Upper lobe of right lung (tissue), 1 donor: ENCODE measurements around the gene GRAP. TPM values are rescaled to one million over a fixed set of nuclear protein-coding genes. Genes with fewer than 3 reads are reported as not detected.
"Not testable (repeated sequence)": the region's sequence is repeated elsewhere in the genome, so short reads cannot be mapped to it uniquely, and the experiment has no call there.

Source experiments
- ATAC-seq: fragments of 200-7000 bp; cut with Tn5 transposase; one replicate; pipeline ENCODE4 v1.9.1; 2020; ENCODE audit warnings: mild to moderate bottlenecking, moderate library complexity
- DNase-seq: peaks from one replicate; pipeline ENCODE4 v3.0.0-alpha.2; 2020
- H3K27ac ChIP-seq: fragments of 200-600 bp; one replicate; pipeline ENCODE4 v1.8.0; 2022
- H3K27me3 ChIP-seq: fragments of 200-600 bp; one replicate; pipeline ENCODE4 v1.8.0; 2022; ENCODE audit warnings: mild to moderate bottlenecking
- H3K36me3 ChIP-seq: fragments of 200-600 bp; one replicate; pipeline ENCODE4 v1.8.0; 2022
- H3K4me1 ChIP-seq: fragments of 200-600 bp; one replicate; pipeline ENCODE4 v1.8.0; 2022
- H3K4me3 ChIP-seq: fragments of 200-600 bp; one replicate; pipeline ENCODE4 v1.8.0; 2022; ENCODE audit warnings: mild to moderate bottlenecking
- H3K9me3 ChIP-seq: fragments of 200-600 bp; one replicate; pipeline ENCODE4 v1.8.0; 2022
- intact Hi-C: fragments of 100-400 bp; cut with DNase I; formaldehyde crosslinking; loops from one replicate; pipeline ENCODE4 v1.11.0; 2022
- total RNA-seq: library from RNA; stranded (reverse); fragmentation: NEBNext Ultra II Directional; extraction: Animal tissue kit (Norgen Biotek cat#: 25700); gene quantifications from one replicate; pipeline ENCODE4 v1.2.1, GENCODE V29; 2021
- donor health status: DM: no; HTN: yes; CAD: no; lungs with severe emphysema.

The GRAP gene
- total RNA-seq, 1 donor from 2014 or later: 10.6 TPM

- not testable (repeated sequence) for H3K27me3 ChIP-seq, ATAC-seq
Measured at GRCh38 chr17:19062009-19062717, 15.4 kb upstream of the GRAP start.

DNA sequence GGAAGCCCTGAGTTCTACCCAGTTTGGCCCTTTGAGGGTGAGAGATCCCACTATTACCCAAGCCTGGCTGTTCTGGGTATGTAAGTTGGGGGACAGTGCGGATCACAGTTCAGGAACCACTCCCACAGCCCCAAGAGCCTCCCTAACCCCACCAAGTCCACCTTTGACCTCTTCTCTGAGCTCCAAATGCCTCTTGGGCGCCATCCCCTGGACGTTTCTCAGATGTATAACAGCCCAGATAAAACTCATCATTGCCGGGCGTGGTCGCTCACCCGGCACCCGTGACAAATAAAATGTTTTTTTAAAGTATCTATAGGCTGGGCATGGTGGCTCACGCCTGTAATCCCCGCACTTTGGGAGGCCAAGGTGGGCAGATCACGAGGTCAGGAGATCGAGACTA lies 8.7 kb upstream of the GRAP start:
- H3K27me3 ChIP-seq, intact Hi-C loops, H3K9me3 ChIP-seq, H3K4me1 ChIP-seq, H3K36me3 ChIP-seq, H3K27ac ChIP-seq, H3K4me3 ChIP-seq, DNase-seq: not testable (repeated sequence)
- peak; percentile 88 for ATAC-seq

More at GRCh38 chr17:19062009-19062717, 15.4 kb upstream of the GRAP start:
- DNase-seq: peak; percentile 73
- H3K4me3 ChIP-seq, intact Hi-C loops, H3K9me3 ChIP-seq, H3K36me3 ChIP-seq, H3K4me1 ChIP-seq: not testable (repeated sequence)
- peak overlapping the region; percentile 42 for H3K27ac ChIP-seq

GRCh38 chr17:19048826-19049225 lies 2.1 kb upstream of the GRAP start:
- H3K36me3 ChIP-seq, ATAC-seq, H3K27ac ChIP-seq, H3K9me3 ChIP-seq, H3K4me1 ChIP-seq, H3K4me3 ChIP-seq, H3K27me3 ChIP-seq, intact Hi-C loops, DNase-seq: not testable (repeated sequence)

DNA sequence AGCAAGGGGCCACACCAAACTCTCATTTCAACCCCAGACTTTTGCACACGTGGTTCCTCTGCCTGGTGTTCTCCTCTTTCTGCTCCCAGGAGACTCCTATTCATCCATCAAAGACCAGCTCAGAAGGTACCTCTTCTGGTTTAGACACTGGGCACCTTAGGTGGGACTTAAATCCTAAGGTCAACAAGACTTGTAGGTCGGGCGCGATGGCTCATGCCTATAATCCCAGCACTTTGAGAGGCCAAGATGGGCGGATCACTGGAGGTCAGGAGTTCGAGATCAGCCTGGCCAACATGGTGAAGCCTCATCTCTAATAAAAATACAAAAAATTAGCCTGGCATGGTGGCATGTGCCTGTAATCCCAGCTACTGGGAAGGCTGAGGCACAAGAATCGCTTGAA lies 753 bp upstream of the GRAP start:
- DNase-seq, H3K4me1 ChIP-seq, H3K4me3 ChIP-seq, H3K36me3 ChIP-seq, intact Hi-C loops, ATAC-seq, H3K9me3 ChIP-seq, H3K27me3 ChIP-seq, H3K27ac ChIP-seq: not testable (repeated sequence)

DNA sequence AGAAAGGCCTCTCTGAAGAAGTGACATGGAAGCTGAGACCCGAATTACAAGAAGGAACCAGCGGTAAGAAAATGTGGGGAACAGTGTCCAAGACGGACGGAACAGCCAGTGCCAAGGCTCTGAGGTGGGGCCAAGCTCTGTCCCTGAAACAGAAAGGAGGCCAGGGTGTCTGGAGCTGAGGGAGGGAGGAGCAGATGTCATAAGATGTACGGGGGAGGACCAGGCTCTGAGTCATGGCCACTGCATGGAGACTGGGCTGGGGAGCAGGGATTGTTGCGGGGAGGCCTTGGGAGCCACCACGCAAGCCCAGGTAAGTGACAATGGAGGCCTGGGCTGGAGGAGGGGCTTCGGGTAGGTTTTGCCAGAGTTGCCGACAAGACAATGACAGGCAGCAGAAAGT lies 2.1 kb downstream of the GRAP start:
- intact Hi-C loops, H3K4me3 ChIP-seq, H3K36me3 ChIP-seq, H3K27me3 ChIP-seq, H3K4me1 ChIP-seq, H3K9me3 ChIP-seq, H3K27ac ChIP-seq, DNase-seq: not testable (repeated sequence)
- peak; percentile 13 for ATAC-seq

- H3K27ac ChIP-seq, H3K36me3 ChIP-seq, ATAC-seq, intact Hi-C loops, DNase-seq, H3K4me1 ChIP-seq, H3K27me3 ChIP-seq, H3K4me3 ChIP-seq, H3K9me3 ChIP-seq: not testable (repeated sequence)
Measured at GRCh38 chr17:19043032-19043431, 3.7 kb downstream of the GRAP start.

GRCh38 chr17:19042369-19042768 lies 4.4 kb downstream of the GRAP start:
- H3K9me3 ChIP-seq, ATAC-seq, H3K4me3 ChIP-seq, H3K36me3 ChIP-seq, intact Hi-C loops, H3K27me3 ChIP-seq, H3K27ac ChIP-seq, H3K4me1 ChIP-seq, DNase-seq: not testable (repeated sequence)

DNA sequence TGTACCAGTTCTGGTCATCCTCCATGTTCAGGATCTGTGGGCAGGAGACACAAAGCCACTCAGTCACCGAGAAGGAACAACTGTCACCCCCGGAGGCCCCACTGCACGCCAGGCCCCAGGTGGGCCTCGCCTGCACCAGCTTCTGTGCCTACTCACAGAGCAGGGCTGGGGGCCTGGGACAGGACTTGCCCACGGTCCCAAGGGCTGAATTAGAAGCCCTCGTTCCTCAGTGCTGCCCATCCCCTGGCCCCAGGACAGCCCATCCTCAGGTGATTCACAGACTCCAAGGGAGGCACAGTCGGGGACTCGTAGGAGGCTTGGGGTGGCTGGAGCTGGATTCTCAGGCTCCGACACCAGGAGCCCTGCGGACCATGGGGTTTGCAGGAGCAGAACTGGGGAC lies 4.9 kb downstream of the GRAP start:
- H3K27ac ChIP-seq, H3K36me3 ChIP-seq, H3K27me3 ChIP-seq, H3K9me3 ChIP-seq, ATAC-seq, intact Hi-C loops, H3K4me3 ChIP-seq, H3K4me1 ChIP-seq: not testable (repeated sequence)
- peak; percentile 31 for DNase-seq

GRCh38 chr17:19040350-19040749 lies 6.4 kb downstream of the GRAP start:
- DNase-seq, H3K4me1 ChIP-seq, H3K4me3 ChIP-seq, H3K27me3 ChIP-seq, ATAC-seq, intact Hi-C loops, H3K27ac ChIP-seq, H3K9me3 ChIP-seq, H3K36me3 ChIP-seq: not testable (repeated sequence)

DNA sequence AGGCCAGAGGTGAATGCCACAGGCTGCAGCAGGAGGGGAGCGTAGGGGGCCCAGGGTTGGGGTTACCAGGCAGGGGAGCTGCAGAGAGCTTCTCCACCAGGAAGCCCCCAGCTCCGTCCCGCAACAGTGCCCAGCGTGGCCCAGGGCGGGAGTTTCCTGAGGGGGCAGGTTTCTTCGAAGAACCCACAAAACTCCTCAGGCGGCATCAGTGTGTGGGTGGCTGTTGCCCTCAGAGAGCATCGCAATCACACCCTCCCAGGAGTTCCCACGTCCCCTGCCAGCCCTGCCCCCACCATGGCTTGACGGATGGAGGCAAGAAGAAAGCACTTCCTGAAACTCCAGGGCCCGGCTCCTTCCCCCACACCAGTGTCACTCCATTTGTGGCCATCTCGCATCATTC lies 8.0 kb downstream of the GRAP start:
- H3K9me3 ChIP-seq, intact Hi-C loops, DNase-seq, H3K36me3 ChIP-seq, H3K27ac ChIP-seq, H3K4me1 ChIP-seq, H3K4me3 ChIP-seq, H3K27me3 ChIP-seq: not testable (repeated sequence)
- ATAC-seq: peak; percentile 22

DNA sequence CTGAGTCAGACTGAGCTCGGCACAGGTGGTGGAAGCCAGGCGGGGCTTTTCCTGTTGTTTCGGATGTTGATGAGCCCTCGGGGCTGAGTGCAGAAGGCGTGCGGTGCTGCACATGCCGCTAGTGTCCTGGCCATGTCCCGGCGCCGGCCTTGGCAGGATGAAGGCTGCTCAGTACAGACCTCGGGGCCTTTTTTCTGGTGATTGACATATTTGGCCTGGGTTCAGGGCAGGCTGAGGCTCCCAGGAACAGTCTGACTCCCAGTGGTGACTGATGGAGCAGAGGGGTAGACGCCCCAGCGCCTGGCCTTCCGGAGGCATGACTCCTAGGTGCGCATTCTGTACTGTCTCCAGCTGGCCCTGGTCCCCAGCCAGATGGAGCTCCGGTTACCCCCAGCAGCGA lies 8.8 kb downstream of the GRAP start:
- H3K9me3 ChIP-seq, H3K36me3 ChIP-seq, H3K27ac ChIP-seq, H3K4me3 ChIP-seq, H3K27me3 ChIP-seq, intact Hi-C loops, H3K4me1 ChIP-seq, DNase-seq: not testable (repeated sequence)
- ATAC-seq: peak; percentile 55

GRCh38 chr17:19037547-19037946 lies 9.2 kb downstream of the GRAP start:
- H3K27ac ChIP-seq, intact Hi-C loops, H3K4me3 ChIP-seq, H3K9me3 ChIP-seq, ATAC-seq, H3K36me3 ChIP-seq, H3K4me1 ChIP-seq, H3K27me3 ChIP-seq, DNase-seq: not testable (repeated sequence)

GRCh38 chr17:19036186-19036585 lies 10.6 kb downstream of the GRAP start:
- H3K36me3 ChIP-seq, H3K27me3 ChIP-seq, intact Hi-C loops, ATAC-seq, DNase-seq, H3K4me1 ChIP-seq, H3K27ac ChIP-seq, H3K9me3 ChIP-seq, H3K4me3 ChIP-seq: not testable (repeated sequence)

DNA sequence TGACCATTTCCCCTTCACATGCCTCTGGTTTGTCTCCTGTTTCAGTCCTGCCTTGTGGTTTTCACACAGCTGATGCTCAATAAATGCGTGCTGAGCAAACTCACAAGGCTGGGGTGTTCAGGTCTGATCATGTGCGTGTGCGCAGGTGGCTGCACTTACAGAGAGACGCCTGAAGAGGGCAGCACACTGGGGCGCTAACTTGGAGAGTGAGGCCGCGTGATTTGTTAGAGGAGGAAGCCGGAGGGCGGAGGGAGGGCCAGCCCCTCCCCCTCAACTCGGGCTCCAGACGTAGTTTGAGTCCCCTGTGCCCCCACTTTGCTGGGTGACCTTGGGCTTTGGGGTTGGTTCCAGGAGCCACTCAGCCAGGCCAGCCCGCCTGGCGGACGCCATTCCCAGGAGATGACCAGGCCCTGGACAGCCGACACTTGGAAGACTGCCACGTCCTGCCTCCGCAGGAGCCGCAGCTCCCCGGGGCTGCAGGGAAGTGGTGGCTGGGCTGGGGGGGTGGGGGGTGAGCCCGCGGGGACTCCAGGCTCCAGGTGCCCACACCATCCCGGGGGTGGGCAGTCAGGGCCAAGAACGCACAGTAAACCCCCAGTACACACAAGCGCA lies 14.3 kb downstream of the GRAP start:
- H3K27ac ChIP-seq, H3K4me3 ChIP-seq, DNase-seq, H3K4me1 ChIP-seq, H3K27me3 ChIP-seq, H3K36me3 ChIP-seq, H3K9me3 ChIP-seq, intact Hi-C loops: not testable (repeated sequence)
- ATAC-seq: peak; percentile 93
